ENCODE measurements around the gene NXF3.
"Not testable (repeated sequence)": the region's sequence is repeated elsewhere in the genome, so short reads cannot be mapped to it uniquely, and the experiment has no call there.

NXF3 gene

GRCh38 chrX:103052625-103053024, 40.3 kb downstream of the NXF3 start:
- no peak for DNase-seq

- DNase-seq = no peak
Observed at GRCh38 chrX:103051260-103051789, 41.6 kb downstream of the NXF3 start.

- not testable (repeated sequence) for DNase-seq
Observed at GRCh38 chrX:103033371-103033770, 59.6 kb downstream of the NXF3 start.

All from anterior cingulate cortex (tissue), 58 donors.